Measurements from ENCODE around the gene NHEJ1. TPM values are rescaled to one million over a fixed set of nuclear protein-coding genes. Genes with fewer than 3 reads are reported as not detected.

The NHEJ1 gene, protein sequence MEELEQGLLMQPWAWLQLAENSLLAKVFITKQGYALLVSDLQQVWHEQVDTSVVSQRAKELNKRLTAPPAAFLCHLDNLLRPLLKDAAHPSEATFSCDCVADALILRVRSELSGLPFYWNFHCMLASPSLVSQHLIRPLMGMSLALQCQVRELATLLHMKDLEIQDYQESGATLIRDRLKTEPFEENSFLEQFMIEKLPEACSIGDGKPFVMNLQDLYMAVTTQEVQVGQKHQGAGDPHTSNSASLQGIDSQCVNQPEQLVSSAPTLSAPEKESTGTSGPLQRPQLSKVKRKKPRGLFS
- 15.3 to 21.1 TPM (median 16.6 TPM) in 5 replicates for total RNA-seq (2022; extraction: Qiagen RNA extraction)

DNA sequence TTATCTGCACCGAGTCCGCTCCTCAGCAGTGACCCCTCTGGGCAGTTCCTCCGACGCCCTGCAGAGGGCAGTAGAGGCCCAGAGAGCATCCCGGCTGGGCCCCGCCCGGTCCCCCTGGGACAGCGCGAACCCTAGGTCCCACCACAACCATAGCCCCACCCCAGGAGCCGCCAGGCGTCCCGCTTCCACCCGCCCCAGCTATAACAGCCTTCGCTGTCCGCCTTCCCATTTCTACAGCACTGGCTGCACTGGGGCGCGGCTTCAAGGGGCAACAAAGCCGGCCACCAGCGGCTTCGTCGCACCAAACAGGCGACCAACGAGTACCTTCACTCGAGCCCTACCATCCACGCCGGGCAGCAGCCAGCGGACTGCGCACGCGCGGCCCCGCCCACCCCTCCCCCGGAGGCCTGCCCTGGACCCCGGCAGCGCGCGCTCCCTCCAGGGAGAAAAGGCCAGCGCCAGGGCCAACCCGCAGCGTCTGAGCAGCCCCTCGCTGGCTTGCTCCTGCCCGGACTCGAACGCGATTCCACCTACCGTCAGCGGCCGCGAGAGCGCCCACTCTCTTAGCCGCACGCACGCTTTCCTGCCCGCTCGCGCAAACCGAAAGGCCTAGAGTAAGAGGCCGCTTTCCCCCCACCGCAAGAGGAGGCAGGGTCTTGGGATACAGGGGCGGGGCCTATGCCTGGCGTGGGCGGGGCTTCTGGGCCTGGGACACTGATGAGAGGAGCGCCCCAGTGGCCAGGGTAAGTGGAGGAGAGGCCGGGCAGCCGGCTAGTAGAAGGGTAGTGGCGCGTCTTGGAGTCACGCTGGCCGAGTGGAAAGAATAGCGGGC is at the start of gene NHEJ1:
Gene NHEJ1, minus strand, starts transcription at position 630 of the 832 bp plus-strand sequence. CDS start 2,453 bp downstream, outside the sequence.

GRCh38 chr2:219206328-219207133 is 45.9 kb upstream of the NHEJ1 start, which contains the start of gene ZFAND2B:
ZFAND2B (plus strand) TSS chr2:219206782; CDS start chr2:219206988, 206 bp downstream.

DNA sequence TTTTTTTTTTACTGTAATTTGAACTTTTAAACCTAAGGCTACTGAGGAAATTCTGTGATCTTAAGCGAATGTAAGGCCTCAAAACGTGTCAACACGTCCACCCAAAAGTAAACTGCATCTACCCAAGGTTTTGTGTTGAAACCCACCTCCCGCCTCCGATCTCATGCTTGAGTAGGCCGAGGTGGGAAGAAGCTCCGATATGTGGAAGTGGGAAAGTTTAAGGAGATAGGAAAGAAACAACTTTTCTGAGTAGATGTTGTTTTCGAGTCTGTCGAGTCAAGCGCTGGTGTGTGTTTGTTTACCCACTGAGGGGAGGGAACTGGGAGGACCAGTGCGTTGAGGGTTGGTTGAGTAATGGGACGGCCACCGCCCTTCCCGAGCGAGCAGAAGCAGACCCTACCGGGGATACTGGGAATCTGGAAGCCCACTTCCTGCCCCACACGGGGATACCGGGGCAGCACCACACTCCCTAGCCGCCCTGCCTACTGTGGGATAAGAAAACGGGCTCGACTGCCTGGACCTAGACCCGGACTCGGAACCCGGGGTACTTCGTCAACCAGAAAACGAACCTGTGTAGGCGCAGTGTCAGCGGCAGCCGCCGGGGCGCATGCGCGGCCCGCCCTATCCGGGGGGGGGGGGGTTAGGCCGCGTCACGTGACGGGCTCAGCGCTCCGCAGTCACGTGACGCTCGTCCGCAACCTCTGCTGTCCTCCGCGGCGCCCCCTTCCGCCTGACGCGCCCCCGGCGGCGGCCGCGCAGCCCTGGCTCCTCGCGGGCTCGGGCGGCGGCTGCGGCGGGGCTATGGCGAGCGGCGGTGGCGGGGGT is 17.1 kb upstream of the NHEJ1 start, which contains the start of gene RETREG2:
Gene RETREG2, plus strand, starts transcription at position 724 of the 825 bp plus-strand sequence. Its CDS starts 78 bp downstream, at position 802.

DNA sequence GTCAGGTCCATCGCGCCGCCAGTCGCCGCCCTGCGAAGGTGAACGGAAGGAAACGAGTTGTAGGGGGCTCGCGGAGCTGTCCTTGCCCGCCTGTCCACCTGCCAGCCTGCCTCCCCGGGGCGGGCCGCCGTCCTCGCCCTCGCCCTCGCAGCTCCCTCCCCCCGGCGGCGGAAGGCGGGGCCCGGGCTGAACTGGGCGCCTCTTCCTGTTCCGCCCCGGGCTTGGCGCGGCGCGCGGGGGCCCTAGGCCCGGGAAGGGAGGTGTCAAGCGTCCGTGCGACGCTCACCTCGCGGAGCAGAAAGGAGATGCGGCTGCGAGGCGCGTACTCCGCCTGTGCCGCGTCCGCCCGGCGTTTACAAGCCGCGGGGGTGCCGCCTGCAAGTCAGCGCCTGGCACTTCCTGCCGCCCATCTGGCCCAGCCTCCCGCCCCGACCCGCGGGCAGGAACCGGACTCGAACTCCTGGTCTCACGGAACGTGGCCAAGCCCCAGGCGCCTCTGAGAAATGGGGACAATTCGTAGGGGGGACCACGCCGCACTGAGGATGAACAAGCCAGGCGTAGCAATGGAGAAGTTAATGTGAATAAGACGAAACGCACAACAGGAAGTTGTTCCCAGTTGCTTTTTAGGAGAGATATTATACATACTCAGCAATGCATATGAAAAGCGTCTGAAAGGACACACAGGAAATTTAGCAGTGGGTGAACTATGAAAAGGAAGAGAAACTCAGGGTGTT is 16.4 kb upstream of the NHEJ1 start, which contains the start of gene CNPPD1:
Gene CNPPD1, minus strand, starts transcription at position 108 of the 734 bp plus-strand sequence. Its CDS starts 97 bp downstream, at position 11.

GRCh38 chr2:219169930-219170654 is 9.5 kb upstream of the NHEJ1 start, which contains the start of gene SLC23A3:
SLC23A3 (minus strand) TSS chr2:219170029; CDS start chr2:219169984, 45 bp downstream.

DNA sequence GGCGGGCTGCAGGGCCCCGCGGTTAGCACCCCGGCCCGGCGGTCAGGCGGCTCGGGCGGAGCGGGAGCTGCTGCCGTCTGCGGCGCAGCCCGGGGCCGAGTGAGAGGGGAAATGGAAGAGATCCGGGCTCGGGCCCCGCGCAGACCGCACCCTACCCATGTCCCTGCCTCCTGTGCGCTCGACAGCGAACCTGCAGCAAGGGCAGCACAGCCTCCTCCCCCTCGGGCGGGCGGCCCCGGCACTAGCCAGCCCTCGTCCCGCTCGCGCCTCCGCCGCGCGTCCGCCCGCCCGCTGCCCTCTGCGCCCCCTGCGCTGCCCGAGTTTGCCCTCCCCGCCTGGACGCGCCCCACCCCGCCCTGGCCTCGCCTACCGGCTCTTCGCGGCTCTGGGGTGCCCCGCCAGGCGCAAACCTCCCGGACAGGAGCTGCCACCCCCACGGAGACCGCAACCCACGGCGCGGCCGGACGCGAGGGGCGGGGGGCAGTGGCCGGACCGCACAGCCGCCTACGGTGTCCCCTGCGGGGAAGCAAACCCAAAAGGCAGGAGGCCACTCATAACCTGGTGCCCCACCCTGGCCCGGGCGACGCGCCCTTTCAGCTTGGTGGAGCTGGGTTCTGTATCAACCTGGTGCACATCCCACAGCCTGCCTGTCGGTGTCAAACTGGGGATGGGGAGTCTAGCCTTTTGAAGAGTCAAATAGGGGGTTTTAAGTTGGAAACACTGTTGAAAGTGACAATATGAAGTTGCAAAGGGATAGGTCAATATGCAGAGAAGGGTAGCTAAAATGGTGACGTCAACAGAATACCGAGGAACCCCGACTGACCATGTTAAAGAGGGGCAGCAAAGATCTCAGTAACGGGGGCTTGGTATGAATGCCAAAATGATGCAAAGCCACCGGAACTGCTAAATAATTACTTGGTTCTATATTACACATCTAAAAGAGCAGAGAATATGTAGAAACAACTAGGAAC is 99.5 kb downstream of the NHEJ1 start, which contains the start of gene IHH:
Gene IHH, minus strand, starts transcription at position 101 of the 971 bp plus-strand sequence. CDS start 454 bp downstream, outside the sequence.

DNA sequence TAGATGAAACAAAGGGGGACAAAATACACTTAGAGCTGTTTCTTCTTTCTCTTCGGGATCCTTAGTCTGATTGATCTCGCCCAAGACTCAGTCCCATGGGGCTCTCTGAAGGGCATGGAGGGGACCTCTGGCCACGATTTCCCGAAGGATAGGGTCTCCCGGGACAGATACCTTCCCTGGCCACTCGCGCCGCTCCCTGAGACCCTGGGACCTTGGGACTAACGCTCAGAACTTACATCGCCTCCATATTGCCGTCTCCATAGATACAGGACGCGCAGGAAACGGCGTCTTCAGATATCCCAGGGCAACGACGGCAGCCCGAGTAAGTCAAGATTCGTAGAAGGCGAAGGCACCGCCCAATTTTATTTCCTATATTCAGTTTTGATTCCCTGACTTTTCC is 119.4 kb downstream of the NHEJ1 start, which contains the start of gene CFAP65:
Gene CFAP65, minus strand, starts transcription at position 265 of the 400 bp plus-strand sequence. CDS start 2,468 bp downstream, outside the sequence.

Other genes starting within 250 kb of the NHEJ1 start
- 4.4 to 6.8 TPM (median 6.5 TPM) in 5 replicates for gene CDK5R2, start 201.1 kb downstream of the NHEJ1 start, total RNA-seq (2022; extraction: Qiagen RNA extraction)
- not detected in 5 replicates for gene FEV, start 175.6 kb downstream of the NHEJ1 start, total RNA-seq (2022; extraction: Qiagen RNA extraction)
- not detected in 5 replicates for gene CRYBA2, start 167.4 kb downstream of the NHEJ1 start, total RNA-seq (2022; extraction: Qiagen RNA extraction)
- gene CFAP65, start 119.3 kb downstream of the NHEJ1 start, total RNA-seq (2022; extraction: Qiagen RNA extraction): 0.07 to 0.29 TPM (median 0.20 TPM) in 5 replicates
- gene IHH, start 99.9 kb downstream of the NHEJ1 start, total RNA-seq (2022; extraction: Qiagen RNA extraction): 0.41 to 0.82 TPM (median 0.59 TPM) in 5 replicates
- 0.29 to 0.82 TPM (median 0.65 TPM) in 5 replicates for gene SLC23A3, start 9.2 kb upstream of the NHEJ1 start, total RNA-seq (2022; extraction: Qiagen RNA extraction)
- gene CNPPD1, start 16.1 kb upstream of the NHEJ1 start, total RNA-seq (2022; extraction: Qiagen RNA extraction): 42.9 to 47.2 TPM (median 45.1 TPM) in 5 replicates
- gene RETREG2, start 17.5 kb upstream of the NHEJ1 start, total RNA-seq (2022; extraction: Qiagen RNA extraction): 69.9 to 85.9 TPM (median 81.8 TPM) in 5 replicates
- gene ZFAND2B, start 46.0 kb upstream of the NHEJ1 start, total RNA-seq (2022; extraction: Qiagen RNA extraction): 17.3 to 21.3 TPM (median 20.1 TPM) in 5 replicates
- gene ABCB6, start 58.1 kb upstream of the NHEJ1 start, total RNA-seq (2022; extraction: Qiagen RNA extraction): 21.9 to 29.4 TPM (median 27.3 TPM) in 5 replicates
- 37.7 to 55.7 TPM (median 44.1 TPM) in 5 replicates for gene ATG9A, start 68.8 kb upstream of the NHEJ1 start, total RNA-seq (2022; extraction: Qiagen RNA extraction)
- gene ANKZF1, start 69.0 kb upstream of the NHEJ1 start, total RNA-seq (2022; extraction: Qiagen RNA extraction): 12.0 to 17.8 TPM (median 16.4 TPM) in 5 replicates
- 6.2 to 7.6 TPM (median 6.9 TPM) in 5 replicates for gene GLB1L, start 84.6 kb upstream of the NHEJ1 start, total RNA-seq (2022; extraction: Qiagen RNA extraction)
- 28.8 to 33.9 TPM (median 29.3 TPM) in 5 replicates for gene STK16, start 84.7 kb upstream of the NHEJ1 start, total RNA-seq (2022; extraction: Qiagen RNA extraction)
- 0.15 to 0.33 TPM (median 0.20 TPM) in 5 replicates for gene TUBA4B, start 92.4 kb upstream of the NHEJ1 start, total RNA-seq (2022; extraction: Qiagen RNA extraction)
- gene TUBA4A, start 93.1 kb upstream of the NHEJ1 start, total RNA-seq (2022; extraction: Qiagen RNA extraction): 251 to 336 TPM (median 266 TPM) in 5 replicates
- gene DNAJB2, start 118.6 kb upstream of the NHEJ1 start, total RNA-seq (2022; extraction: Qiagen RNA extraction): 34.1 to 40.5 TPM (median 37.7 TPM) in 5 replicates
- gene PTPRN, start 148.6 kb upstream of the NHEJ1 start, total RNA-seq (2022; extraction: Qiagen RNA extraction): 1.0 to 1.5 TPM (median 1.2 TPM) in 5 replicates
- not detected in 5 replicates for gene RESP18, start 171.9 kb upstream of the NHEJ1 start, total RNA-seq (2022; extraction: Qiagen RNA extraction)
- 58.3 to 67.2 TPM (median 62.6 TPM) in 5 replicates for gene DNPEP, start 227.1 kb upstream of the NHEJ1 start, total RNA-seq (2022; extraction: Qiagen RNA extraction)